Glutamatergic neuron (in vitro differentiated cells): ENCODE measurements around the gene GPR150. TPM values are rescaled to one million over a fixed set of nuclear protein-coding genes. Genes with fewer than 3 reads are reported as not detected.
"Not testable (repeated sequence)": the region's sequence is repeated elsewhere in the genome, so short reads cannot be mapped to it uniquely, and the experiment has no call there.

Source experiments
- DNase-seq: peaks from one replicate; pipeline ENCODE4 v3.0.0; 2022
- H3K27ac Mint-ChIP-seq: one replicate; pipeline ENCODE4 v1.8.0; 2020; ENCODE audit warnings: mild to moderate bottlenecking, mixed read lengths, inconsistent platforms; ENCODE audit not compliant: unreplicated experiment
- H3K27me3 Mint-ChIP-seq: one replicate; pipeline ENCODE4 v1.8.0; 2020; ENCODE audit warnings: mild to moderate bottlenecking, moderate library complexity, mixed read lengths, inconsistent platforms; ENCODE audit not compliant: unreplicated experiment
- H3K36me3 Mint-ChIP-seq: one replicate; pipeline ENCODE4 v1.8.0; 2020; ENCODE audit warnings: mild to moderate bottlenecking, mixed read lengths, inconsistent platforms; ENCODE audit not compliant: unreplicated experiment
- H3K4me1 Mint-ChIP-seq: one replicate; pipeline ENCODE4 v1.8.0; 2020; ENCODE audit warnings: mild to moderate bottlenecking, low read depth, mixed read lengths, inconsistent platforms; ENCODE audit not compliant: unreplicated experiment
- H3K4me3 Mint-ChIP-seq: one replicate; pipeline ENCODE4 v1.8.0; 2020; ENCODE audit warnings: mild to moderate bottlenecking, mixed read lengths, inconsistent platforms; ENCODE audit not compliant: unreplicated experiment
- H3K9me3 Mint-ChIP-seq: one replicate; pipeline ENCODE4 v1.8.0; 2020; ENCODE audit warnings: mild to moderate bottlenecking, moderate library complexity, mixed read lengths, inconsistent platforms; ENCODE audit not compliant: unreplicated experiment
- total RNA-seq: library from RNA; stranded (reverse); fragmentation: NEBNext Ultra II Directional; extraction: Animal tissue kit (Norgen Biotek cat#: 25700); gene quantifications from one replicate; pipeline ENCODE4 v1.2.1, GENCODE V29; 2021; ENCODE audit not compliant: unreplicated experiment
- TF ChIP-seq, protein P1 (sequence below): fragments of 200-600 bp; sonication (generic); IDR thresholded peaks from one replicate; pipeline ENCODE4 v1.5.0; 2021; ENCODE audit not compliant: partially characterized antibody, unreplicated experiment

GPR150 gene
- total RNA-seq, 1 donor from 2014 or later, result not detected

DNA sequence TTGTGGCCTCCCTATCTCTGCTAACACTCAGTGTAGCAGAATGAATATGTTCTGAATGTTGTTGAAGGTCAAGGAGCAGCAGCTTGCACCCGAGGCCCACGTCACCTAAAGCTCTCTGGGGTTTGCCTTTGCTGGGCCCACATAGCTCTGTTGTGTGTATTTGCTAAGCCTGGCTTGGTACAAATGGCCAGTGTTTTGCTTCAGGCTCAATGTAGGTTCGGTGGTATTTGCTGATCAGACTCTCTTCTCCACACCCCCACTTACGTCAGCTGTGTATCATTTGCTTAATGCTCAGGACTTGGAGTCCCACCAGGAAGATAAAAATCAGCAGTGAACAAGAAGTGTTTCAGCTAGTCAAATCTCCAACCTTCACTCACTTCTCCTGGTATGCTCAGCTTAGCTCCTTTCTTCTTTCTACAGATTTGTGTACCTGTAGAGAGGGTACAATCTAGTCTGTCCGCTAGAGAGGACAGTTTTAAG lies 21.9 kb downstream of the GPR150 start:
- no peaks in the 10 kb centered on the region for H3K27me3 Mint-ChIP-seq
- no peak for DNase-seq
- H3K4me3 Mint-ChIP-seq, result no peak overlapping the region
- no peak overlapping the region for H3K27ac Mint-ChIP-seq
- TF ChIP-seq, protein P1, sequence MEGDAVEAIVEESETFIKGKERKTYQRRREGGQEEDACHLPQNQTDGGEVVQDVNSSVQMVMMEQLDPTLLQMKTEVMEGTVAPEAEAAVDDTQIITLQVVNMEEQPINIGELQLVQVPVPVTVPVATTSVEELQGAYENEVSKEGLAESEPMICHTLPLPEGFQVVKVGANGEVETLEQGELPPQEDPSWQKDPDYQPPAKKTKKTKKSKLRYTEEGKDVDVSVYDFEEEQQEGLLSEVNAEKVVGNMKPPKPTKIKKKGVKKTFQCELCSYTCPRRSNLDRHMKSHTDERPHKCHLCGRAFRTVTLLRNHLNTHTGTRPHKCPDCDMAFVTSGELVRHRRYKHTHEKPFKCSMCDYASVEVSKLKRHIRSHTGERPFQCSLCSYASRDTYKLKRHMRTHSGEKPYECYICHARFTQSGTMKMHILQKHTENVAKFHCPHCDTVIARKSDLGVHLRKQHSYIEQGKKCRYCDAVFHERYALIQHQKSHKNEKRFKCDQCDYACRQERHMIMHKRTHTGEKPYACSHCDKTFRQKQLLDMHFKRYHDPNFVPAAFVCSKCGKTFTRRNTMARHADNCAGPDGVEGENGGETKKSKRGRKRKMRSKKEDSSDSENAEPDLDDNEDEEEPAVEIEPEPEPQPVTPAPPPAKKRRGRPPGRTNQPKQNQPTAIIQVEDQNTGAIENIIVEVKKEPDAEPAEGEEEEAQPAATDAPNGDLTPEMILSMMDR, result no peak
- H3K36me3 Mint-ChIP-seq, result peaks cover 6% of the 10 kb centered on the region
- H3K4me1 Mint-ChIP-seq, result no peaks in the 10 kb centered on the region
- H3K9me3 Mint-ChIP-seq, result no peaks in the 10 kb centered on the region

DNA sequence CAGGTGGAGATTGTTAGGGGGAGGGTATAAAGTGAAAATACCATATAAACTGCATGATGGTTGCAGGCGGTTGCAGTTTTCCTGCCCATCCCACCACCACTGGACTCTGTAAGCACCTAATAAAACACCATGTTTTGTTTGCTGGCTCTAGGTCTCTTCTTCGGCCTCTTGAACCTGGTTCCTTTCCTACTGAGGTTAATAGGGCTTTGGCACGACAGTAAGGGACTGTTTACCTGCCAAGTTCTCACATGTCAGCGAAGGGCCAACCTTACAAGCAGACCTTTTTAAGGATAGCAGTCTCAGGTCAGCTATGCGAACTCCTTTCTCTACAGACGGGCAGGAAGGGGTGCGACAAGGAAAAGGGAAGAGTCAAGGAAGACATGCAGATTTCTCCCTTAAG lies 23.3 kb downstream of the GPR150 start:
- H3K27me3 Mint-ChIP-seq, result no peaks in the 10 kb centered on the region
- H3K9me3 Mint-ChIP-seq, result no peaks in the 10 kb centered on the region
- no peaks in the 10 kb centered on the region for H3K4me1 Mint-ChIP-seq
- TF ChIP-seq, protein P1, result no peak
- no peak overlapping the region for H3K27ac Mint-ChIP-seq
- H3K36me3 Mint-ChIP-seq, result peaks cover 6% of the 10 kb centered on the region
- no peak for DNase-seq
- no peak overlapping the region for H3K4me3 Mint-ChIP-seq

DNA sequence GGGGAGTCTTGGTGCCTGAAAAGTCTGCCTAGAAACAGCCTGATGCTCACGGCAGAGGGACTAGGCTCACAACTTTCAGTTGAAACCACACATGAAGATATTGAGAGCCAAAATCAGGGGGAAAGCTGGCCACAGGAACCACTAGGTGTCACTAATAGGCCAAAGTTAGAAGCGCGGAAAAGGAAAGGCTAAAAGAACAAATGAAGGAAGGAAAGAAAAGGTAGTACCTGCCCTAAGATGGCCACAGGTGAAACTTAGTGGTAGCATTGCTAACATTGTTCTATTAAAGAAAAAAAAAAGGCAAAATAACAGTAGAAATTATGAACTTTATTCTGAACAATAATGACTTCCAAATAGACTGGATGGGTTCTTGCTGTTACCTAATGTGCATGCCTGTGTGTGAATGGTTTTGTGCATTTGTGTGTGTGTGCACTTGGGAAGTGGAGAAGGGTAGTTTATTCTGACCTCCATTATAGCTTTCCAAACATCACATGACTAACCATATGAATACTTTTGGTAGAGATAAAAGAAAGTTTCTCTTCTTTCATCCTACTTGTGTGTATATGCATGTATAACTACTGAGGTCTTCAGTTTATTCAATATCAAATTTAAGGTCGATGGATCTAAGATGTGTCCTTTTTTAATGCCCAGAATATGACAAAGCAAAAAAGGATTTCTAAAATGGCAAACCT lies 24.6 kb downstream of the GPR150 start:
- DNase-seq, result peak; percentile 20
- H3K4me3 Mint-ChIP-seq, result no peak overlapping the region

DNA sequence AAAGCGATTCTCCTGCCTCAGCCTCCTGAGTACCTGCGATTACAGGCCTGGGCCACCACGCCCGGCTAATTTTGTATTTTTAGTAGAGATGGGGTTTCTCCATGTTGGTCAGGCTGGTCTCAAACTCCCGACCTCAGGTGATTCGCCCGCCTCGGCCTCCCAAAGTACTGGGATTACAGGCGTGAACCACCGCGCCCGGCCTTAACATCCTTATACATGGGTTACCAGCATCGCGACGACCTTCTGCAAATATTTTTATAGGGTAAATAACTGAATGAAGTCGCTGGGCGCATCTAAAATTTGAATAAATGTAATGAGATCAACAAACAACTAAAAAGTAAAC lies 26.3 kb downstream of the GPR150 start:
- not testable (repeated sequence) for H3K36me3 Mint-ChIP-seq, H3K4me1 Mint-ChIP-seq, H3K27me3 Mint-ChIP-seq, H3K9me3 Mint-ChIP-seq, DNase-seq
- Mint-ChIP-seq H3K27ac (peak overlapping the region; percentile 79), H3K4me3 (peak overlapping the region; percentile 57)

More for the DNA sequence above, 24.6 kb downstream of the GPR150 start:
- H3K27me3 Mint-ChIP-seq, result no peaks in the 10 kb centered on the region
- no peak overlapping the region for H3K27ac Mint-ChIP-seq
- TF ChIP-seq, protein P1, result peak; percentile 35
- peaks cover 6% of the 10 kb centered on the region for H3K36me3 Mint-ChIP-seq
- no peaks in the 10 kb centered on the region for H3K4me1 Mint-ChIP-seq
- H3K9me3 Mint-ChIP-seq, result no peaks in the 10 kb centered on the region

DNA sequence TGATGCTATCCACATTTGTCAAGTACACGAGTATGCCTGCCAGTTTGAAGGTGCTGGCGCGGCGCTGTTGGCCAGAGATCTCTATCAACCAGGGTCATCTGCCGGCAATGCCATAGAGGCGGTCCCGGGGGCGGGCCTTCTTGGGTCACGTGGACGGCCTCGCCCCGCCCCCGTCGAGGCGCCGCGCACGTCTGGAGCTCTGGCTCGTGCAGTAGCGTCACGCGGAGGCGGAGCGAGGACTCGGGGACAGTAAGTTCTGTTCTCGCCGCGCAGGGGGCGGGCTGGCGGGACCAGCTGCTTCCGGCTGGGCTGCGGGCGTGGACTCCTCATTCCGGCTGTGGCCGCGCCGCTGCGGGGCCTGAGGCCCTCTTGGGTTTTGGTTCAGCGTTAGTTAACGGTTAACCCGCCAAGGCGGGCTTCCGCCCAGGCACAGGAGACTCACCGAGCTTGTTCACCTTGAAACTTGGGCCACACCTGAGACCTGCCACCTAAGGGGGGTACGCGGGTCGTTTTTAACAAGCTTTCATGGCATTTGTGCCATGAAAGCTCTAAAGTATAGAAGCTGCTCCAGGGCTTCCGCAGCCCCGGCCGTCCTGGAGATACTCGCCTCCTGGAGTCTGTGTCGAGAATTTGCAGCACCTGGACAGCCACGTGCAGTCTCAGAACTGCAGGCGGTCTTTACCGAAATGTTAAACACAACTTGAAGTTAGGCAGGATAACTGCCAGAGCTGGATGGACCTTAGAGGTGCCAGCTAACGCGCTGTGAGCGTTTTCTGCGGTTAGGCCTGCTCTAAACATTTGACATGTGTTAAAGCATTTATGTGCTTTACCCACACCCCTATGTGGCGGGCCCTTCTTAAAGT lies 26.9 kb downstream of the GPR150 start, which contains the start of gene RFESD:
Gene RFESD, plus strand, starts transcription at position 209 of the 863 bp plus-strand sequence. CDS start 5,495 bp downstream, outside the sequence.
- Mint-ChIP-seq H3K9me3 (no peaks in the 10 kb centered on the region), H3K27ac (peak within 1 kb of the TSS; percentile 79)
- TF ChIP-seq, protein P1, result peak; percentile 17

More for the DNA sequence above, 26.9 kb downstream of the GPR150 start, which contains the start of gene RFESD:
- Mint-ChIP-seq H3K4me1 (no peaks in the 10 kb centered on the region), H3K36me3 (peaks cover 6% of the 10 kb centered on the region), H3K4me3 (peak within 1 kb of the TSS; percentile 78), H3K27me3 (no peaks in the 10 kb centered on the region)
- peak; percentile 97 for DNase-seq
